Activated CD4-positive, CD25-positive, alpha-beta regulatory T cell (primary cell): ENCODE data around the gene RELB.
"Not testable (repeated sequence)": the region's sequence is repeated elsewhere in the genome, so short reads cannot be mapped to it uniquely, and the experiment has no call there.

Experiments used
- DNase-seq, 4 experiments: peaks; one replicate each; lab custom pipeline; 2025; lab: John Stamatoyannopoulos, UW

Gene RELB

DNA sequence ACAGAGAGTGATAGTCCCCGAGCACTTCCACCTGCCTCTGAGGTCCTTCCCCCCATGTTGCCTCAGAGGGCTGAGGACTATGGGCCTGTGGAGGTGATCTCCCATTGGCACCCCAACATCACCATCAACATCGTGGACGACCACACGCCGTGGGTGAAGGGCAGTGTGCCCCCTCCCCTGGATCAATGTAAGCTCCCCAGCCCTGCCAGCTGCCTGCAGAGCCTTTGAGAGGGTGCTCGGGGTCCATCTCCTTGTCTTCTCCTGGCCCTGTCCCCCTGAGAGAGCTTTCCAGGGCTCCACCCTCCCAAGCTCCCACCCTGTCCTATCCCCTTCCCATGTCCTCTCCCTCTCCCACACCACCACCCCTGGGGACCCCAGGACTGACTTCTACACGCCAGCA is 14.9 kb upstream of the RELB start:
- no peak for DNase-seq

DNA sequence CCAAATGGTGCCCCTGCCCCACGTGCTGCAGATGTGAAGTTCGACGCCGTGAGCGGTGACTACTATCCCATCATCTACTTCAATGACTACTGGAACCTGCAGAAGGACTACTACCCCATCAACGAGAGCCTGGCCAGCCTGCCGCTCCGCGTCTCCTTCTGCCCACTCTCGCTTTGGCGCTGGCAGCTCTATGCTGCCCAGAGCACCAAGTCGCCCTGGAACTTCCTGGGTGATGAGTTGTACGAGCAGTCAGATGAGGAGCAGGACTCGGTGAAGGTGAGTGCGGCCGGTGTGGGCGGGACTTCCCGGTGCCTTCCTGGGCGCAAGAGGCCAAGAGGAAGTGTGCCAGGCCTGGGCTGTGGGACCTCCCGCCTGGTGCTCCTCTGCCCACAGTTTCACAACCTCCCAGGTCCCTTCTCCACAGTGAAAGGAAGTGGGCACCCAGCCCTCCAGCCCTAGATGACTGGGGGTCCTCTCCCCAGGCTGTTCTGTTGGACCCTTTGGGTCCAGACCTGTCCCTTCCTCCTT is 14.1 kb upstream of the RELB start:
- DNase-seq, result no peak

DNA sequence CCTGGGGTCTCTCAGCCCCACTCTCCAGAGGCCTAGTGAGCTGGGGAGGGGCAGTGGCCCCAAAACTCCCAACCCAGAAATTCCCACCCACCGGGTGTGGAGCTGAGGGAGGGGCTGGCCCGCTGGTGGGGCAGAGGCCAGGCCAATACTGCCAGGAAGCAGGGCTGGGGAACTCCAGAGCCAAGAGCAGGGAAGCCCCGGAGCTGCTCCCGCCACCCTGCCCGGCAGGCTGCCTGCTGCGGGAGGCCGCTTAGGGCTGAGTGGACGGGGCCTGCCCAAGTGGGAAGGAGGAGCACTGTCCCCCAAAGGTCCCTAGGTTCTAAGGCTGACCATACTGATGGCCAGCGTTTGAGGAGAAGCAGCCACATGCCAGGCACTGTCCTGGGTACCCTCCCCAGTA is 13.0 kb upstream of the RELB start:
- DNase-seq, result no peak

DNA sequence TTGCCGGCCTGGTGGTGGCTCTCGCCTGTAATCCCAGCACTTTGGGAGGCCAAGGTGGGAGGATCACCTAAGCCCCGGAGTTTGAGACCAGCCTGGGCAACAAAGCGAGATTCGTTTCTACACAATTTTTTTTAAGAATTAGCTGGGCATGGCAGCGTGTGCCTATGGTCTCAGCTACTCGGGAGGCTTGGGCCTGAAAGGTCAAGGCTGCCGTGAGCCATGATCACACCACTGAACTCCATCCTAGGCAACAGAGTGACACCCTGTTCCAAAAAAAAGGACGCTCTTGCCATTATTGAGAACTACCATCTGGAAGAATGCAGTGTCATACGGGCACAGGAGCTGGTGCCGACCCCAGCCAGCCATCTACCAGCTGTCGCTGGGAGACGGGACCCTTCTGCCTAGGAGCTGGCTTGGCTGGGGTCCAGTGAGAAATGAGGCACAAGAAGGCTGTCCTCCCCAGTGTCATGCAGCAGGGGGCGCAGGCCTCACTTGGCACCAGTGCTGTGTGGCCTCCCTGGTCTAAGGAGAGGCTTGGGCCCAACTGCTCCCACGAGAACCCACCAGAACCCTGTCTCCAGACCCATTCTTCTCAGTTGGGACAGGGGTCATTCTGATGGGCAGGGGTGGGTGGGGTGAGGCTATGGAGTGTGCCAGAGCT is 12.2 kb upstream of the RELB start:
- DNase-seq, result peak; percentile 26 to 40 (median 35)

- no peak for DNase-seq
Measured at GRCh38 chr19:44990459-44990858, 10.8 kb upstream of the RELB start.

DNA sequence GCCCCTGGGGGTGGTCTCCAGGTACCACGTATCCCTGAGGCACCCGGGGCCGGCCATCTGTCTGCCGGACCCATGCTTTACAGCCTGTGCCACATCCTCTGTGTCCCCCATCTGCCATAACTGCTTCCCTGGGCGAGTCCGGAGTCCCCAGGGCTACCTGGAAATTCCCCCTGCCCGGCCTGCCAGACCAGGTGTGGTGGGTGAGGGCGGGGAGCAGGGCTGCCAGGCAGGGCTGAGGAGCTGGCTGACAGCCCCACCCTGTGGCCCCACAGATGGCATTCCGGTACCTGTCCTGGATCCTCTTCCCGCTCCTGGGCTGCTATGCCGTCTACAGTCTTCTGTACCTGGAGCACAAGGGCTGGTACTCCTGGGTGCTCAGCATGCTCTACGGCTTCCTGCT is 10.3 kb upstream of the RELB start:
- DNase-seq, result no peak

DNA sequence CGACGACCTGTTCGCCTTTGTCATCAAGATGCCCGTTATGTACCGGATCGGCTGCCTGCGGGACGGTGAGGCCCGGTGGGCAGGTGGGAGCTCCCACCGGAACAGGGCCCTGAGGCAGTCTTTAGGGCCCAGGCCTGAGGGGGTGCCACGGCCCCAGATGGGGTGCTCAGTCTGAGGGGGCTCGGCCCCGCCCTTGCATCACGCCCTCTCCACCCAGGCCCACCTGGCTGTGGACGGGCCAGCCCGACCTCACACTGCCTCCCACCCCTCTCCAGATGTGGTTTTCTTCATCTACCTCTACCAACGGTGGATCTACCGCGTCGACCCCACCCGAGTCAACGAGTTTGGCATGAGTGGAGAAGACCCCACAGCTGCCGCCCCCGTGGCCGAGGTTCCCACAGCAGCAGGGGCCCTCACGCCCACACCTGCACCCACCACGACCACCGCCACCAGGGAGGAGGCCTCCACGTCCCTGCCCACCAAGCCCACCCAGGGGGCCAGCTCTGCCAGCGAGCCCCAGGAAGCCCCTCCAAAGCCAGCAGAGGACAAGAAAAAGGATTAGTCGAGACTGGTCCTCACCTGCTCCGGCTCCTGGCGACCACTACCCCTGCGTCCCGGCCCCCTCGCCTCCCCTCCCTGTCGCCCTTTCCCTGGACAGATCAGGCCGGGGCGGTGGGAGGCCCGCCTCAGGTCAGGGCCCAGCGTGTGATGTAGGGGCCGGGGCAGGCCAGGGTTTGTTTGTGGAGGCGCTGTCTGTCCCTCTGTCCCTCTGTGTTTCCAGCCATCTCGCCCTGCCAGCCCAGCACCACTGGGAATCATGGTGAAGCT is 8.7 kb upstream of the RELB start:
- DNase-seq, result no peak

GRCh38 chr19:44993526-44993925 is 7.7 kb upstream of the RELB start:
- no peak for DNase-seq

DNA sequence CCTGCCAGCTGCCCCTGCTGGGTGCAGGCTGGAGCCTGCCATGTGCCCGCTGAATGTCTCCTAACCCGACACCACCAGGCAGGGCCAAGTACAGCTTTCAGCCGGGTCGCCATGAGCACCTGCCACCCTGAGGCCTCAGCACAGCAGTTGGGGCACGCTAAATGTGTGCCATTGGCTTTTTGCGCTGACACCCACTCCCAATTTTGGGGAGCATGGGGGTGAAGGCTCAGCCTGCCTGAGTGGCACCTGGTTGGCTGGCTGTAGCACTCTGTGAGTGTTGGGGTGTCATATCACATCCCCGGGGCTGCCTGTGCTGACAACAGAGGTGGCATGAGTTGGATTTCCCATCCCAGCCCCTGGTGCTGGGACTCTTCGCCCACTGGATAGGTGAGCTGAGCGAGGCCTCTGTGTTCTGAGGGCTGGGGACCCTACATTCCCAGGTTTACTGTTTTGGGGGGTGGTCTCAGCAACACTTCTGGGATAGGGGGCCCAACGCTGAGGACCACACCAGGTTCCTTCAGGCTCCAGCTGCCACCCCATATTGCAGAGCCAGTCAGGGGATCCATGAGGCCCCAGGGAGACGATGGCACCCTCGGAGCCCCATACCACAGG is 7.2 kb upstream of the RELB start:
- no peak for DNase-seq

DNA sequence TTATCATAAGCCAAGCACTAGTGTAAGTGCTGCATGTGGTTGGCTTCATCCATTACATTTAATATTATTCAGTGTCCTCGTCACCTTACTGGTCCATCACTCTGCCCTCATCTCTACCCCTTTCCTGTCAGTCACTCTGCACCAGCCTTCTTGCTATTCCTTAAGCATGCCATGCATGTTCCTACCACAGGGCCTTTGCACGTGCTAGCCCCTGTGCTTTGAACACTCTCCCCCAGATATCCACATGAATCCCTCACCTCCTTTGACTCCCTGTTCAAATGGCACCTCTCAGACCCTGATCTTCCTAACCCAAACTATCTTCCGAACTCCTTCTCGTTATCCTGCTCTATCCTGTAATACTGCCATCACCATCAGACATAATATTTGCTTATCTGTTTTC is 3.2 kb upstream of the RELB start:
- DNase-seq, result no peak

DNA sequence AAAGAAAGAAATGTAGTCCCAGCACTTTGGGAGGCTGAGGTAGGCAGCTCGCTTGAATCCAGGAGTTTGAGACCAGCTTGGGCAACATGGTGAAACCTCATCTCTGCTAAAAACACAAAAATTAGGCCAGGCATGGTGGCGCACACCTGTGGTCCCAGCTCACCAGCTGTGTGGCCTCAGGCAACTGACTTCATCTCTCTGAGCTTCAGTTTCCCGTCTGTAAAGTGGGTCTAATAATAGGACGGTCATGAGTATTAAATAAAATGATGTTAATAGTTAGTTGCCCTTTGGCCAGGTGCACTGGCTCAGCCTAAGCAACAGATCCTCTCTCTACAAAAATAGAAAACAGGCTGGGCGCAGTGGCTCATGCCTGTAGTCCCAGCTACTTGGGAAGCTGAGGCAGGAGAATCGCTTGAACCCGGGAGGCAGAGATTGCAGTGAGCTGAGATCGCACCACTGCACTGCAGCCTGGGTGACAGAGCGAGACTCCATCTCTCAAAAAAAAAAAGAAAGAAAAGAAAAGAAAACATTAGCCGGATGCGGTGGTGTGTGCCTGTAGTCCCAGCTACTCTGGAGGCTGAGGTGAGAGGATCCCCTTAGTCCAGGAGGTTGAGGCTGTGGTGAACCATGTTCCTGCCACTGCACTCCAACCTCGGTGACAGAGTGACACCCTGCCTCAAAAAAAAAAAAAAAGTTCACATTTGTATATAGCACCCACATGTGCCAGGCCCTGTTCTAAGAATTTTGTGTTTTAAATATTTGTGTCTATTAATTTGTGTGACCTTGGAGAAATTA is 1.9 kb upstream of the RELB start:
- DNase-seq, result not testable (repeated sequence)

- DNase-seq, result not testable (repeated sequence)
Measured at GRCh38 chr19:45000665-45001064, 599 bp upstream of the RELB start.

DNA sequence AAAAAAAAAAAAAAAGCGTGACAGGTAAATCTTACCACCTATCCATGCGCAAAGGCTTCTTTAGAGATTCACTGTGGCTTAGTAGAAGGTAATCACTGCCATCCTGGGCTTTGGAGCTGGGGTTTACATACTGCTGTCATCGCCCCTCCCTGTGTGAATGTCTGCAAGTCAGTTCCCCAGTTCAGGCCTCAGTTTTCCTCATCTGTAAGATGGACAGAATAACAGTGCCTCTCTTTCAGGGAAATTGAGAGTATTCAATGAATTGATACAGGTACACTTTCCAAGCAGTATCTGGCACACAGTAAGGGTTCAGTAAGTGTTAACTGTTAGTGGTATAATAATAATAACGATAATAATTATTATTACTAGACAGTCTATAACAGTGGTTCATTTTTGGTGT is 2.2 kb downstream of the RELB start:
- no peak for DNase-seq

DNA sequence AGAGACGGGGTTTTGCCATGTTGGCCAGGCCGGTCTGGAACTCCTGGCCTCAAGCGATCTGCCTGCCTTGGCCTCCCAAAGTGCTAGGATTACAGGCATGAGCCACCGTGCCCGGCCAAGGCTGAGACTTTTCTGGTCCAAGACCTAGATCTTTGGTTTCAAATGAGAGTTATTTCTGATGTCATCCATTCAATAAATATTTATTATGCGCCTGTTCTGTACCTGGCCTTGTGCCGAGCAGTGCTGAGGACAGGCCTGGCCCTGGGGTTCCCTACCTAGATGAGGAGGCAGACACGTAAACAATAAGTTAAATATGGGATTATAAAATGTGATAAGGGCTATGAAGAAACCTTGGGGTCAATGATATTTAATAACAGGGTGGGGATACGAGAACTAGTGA is 4.5 kb downstream of the RELB start:
- no peak for DNase-seq

GRCh38 chr19:45008552-45008951 is 7.3 kb downstream of the RELB start:
- no peak for DNase-seq

GRCh38 chr19:45009625-45010255 is 8.5 kb downstream of the RELB start:
- no peak for DNase-seq

DNA sequence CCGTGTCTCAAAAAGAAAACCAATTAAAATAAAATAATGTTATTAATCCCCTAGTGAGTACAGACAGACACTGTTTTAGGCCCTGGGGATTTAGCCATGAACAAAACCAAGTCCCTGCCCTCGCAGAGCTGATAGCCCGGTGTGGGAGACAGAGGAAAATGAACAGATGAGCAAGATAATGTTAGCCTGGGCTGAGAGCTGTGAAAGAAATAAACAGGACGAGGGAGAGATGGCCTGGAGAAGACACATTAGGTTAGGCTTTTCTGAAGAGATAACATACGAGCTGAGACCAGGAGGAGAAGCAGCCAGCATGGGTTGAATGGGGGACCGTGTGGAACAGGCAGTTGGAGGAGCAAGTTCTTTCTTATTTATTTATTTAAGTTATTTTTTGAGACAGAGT is 9.0 kb downstream of the RELB start:
- DNase-seq, result no peak

- DNase-seq, result no peak
Measured at GRCh38 chr19:45011959-45012358, 10.7 kb downstream of the RELB start.

DNA sequence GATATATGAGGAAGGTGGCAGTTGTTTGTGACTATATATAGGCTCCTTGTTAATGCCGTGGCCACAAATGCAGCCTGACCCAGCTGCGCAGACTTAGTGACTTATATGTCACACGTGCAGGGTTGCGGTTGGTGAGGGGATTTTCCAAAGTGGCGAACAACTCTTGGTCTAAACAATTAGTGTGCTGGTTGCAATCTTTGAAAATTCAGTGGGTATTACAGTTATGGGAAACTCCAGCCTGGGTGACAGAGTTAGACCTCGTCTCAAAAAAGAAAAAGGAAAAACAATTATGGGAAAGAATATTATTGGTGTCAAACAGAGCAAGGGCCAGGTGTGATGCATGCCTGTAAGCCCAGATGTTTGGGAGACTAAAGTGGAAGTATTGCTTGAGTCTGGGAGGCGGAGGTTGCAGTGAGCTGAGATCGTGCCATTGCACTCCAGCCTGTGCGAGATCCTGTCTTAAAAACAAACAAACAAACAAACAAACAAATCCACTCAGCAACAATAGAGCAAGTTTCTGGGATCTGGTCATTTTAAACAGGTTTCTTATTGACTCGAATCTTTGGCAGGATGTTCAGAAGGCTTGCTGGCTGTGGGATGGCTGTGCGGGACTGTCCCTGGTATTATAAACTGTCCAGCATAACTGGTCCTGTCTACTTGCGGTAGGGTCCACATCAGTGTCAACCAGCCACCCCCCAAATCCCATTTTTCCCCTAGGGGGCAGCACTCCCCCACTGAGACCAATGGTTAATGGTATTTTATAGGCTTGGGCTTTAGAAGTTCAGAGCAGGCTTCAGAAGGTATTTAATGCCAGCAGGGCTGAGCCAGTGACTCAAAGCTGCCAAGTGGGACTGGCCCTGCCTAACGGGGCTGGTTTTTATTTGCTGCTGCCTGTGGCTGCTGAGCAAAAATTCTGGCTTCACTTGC is 15.4 kb downstream of the RELB start:
- DNase-seq, result peak; percentile 21 to 56 (median 28)

DNA sequence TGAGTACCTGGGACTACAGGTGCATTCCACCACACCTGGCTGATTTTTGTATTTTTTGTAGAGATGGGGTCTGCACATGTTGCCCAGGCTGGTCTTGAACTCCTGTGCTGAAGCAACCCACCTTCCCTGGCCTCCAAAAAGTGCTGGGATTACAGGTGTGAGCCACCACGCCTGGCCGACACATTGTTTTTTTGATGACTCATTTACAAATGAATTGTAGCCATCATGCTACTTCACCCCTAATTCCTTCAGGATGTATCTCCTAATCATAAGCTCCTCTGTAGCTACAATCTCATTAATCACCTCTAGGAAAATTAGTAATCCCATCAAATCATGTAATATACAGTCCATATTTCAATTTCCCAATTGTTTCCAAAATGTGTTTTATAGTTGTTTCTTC is 17.9 kb downstream of the RELB start:
- no peak for DNase-seq

DNA sequence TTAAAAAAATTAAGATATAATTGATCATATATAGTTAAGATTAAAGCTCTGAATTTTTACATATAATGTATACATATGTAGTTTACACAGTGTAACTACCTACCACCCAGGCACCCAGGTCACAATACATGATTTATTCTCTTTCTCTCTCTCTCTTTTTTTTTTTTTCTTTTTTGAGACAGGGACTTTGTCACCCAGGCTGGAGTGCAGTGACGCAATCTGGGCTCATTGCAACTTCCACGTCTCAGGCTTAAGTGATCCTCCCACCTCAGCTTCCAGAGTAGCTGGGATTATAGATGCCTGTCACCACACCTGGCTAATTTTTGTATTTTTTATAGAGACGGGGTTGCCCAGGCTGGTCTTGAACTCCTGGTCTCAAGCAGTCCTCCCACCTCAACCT is 18.8 kb downstream of the RELB start:
- no peak for DNase-seq
